ENCODE measurements around the gene PNPLA7. TPM values are rescaled to one million over a fixed set of nuclear protein-coding genes. Genes with fewer than 3 reads are reported as not detected.

The PNPLA7 gene
- total and polyA plus RNA-seq, 2 of the 13 experiments (the other 11 are each of a cell fraction or from before 2014, with no cell fraction given), result 0.42 to 1.5 TPM

DNA sequence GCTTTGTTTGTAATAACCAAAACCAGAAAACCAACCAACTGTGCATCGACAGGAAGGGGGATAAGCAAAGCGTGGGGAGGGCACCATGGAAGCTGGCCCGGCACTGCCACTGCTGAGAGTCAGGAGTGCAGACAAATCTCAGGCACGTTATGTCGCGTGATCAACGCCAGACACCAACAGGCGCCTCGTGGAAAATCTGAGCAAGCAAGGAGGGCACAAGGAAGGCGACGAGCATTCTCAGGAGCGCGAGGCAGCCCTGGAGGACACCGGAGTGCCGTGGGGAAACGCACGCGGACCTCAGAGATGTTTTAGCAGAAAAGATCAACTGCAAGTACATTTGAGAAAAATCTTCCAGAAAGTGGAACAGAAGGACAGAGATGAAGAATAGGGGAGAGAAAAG lies 75.9 kb downstream of the PNPLA7 start (continued):
- no peak for TF ChIP-seq ZNF577 (CRISPR knock-in tag; IDR thresholded peaks at IDR 0.05; ENCODE audit: borderline replicate concordance, low read depth)
- no peak for TF ChIP-seq TRIM22 (IDR thresholded peaks at IDR 0.05)
- no peak for TF ChIP-seq ZNF549 (CRISPR knock-in tag; IDR thresholded peaks at IDR 0.05)
- no peak for TF ChIP-seq ZNF143 (CRISPR knock-in tag; IDR thresholded peaks at IDR 0.05)

- no peaks in the 10 kb centered on the region for H4K20me1 ChIP-seq (ENCODE audit: insufficient read depth, low read length)
- DNase-seq (ENCODE audit: low spot score) (no peak), FAIRE-seq (no peak), ATAC-seq (no peak)
- WGBS (ENCODE audit: low lambda C conversion rate), result 67% methylated on average over 7 of the region's 7 CpGs
- H3K9ac ChIP-seq (ENCODE audit: insufficient read depth, low read depth, low read length), result no peak overlapping the region
- in situ Hi-C loops (cut with HindIII; ENCODE audit: extremely low pct_ligation_motif_present, low pct_unique_long_range_greater_than_20kb) (no loop called here), intact Hi-C loops (cut with micrococcal nuclease; ENCODE audit: unreplicated experiment) (no loop called here)
- H3K27ac ChIP-seq (ENCODE audit: extremely low read length, insufficient read depth, low read length), result no peak overlapping the region
- H3K4me1 ChIP-seq (ENCODE audit: insufficient read depth, low read length), result peaks cover 5% of the 10 kb centered on the region
- H3K9me3 ChIP-seq (ENCODE audit: low read length), result peaks cover 13% of the 10 kb centered on the region
- H3K4me3 ChIP-seq (replicated peaks in 1 of 3; ENCODE audit: insufficient read depth in 1 of 3, low read depth in 2 of 3, low read length in 3 of 3), result no peak overlapping the region
- CTCF ChIA-PET (ENCODE audit: low intra/inter-chr PET ratio, low total read pairs), result no interaction called here
- POLR2A ChIA-PET, result no interaction called here
- H3K79me2 ChIP-seq (ENCODE audit: insufficient read depth, low read length), result no peaks in the 10 kb centered on the region
- no TSS peak for BruUV-seq (replicated peaks)
- no peaks in the 10 kb centered on the region for H3K36me3 ChIP-seq (replicated peaks in 1 of 2; ENCODE audit: control insufficient read depth in 1 of 2, insufficient read depth in 2 of 2, low read length in 2 of 2)
- peaks cover 0 to 10% of the 10 kb centered on the region in 2 experiments; a peak in 3 of 5 replicates for H3K27me3 ChIP-seq (ENCODE audit: control insufficient read depth in 1 of 2, insufficient read depth in 2 of 2, low read length in 2 of 2)
- no peak overlapping the region for H2AFZ ChIP-seq (ENCODE audit: low read length)
- H3K4me2 ChIP-seq (ENCODE audit: low read depth, low read length), result no peak overlapping the region
- TF ChIP-seq RARG (CRISPR knock-in tag; IDR thresholded peaks at IDR 0.05; ENCODE audit: low read depth) (no peak), ZNF142 (CRISPR knock-in tag; IDR thresholded peaks at IDR 0.05) (no peak), MXD1 (CRISPR knock-in tag; IDR thresholded peaks at IDR 0.05) (no peak), ZNF576 (CRISPR knock-in tag; IDR thresholded peaks at IDR 0.05) (no peak), ZNF674 (CRISPR knock-in tag; IDR thresholded peaks at IDR 0.05; ENCODE audit: low read depth) (no peak), BCL6 (CRISPR knock-in tag; IDR thresholded peaks at IDR 0.05) (no peak), ZNF609 (CRISPR knock-in tag; IDR thresholded peaks at IDR 0.05; ENCODE audit: borderline replicate concordance) (no peak)
These were observed 79.4 kb downstream of the PNPLA7 start for GRCh38 chr9:137470785-137471184.

All from HepG2 (cell line).